Measurements from ENCODE around the gene VCP. TPM values are rescaled to one million over a fixed set of nuclear protein-coding genes. Genes with fewer than 3 reads are reported as not detected.
A peak's percentile ranks its signal among the peaks of the same experiment; 100 is the strongest.

VCP gene
- total and polyA plus RNA-seq, 9 of the 15 experiments (the other 6 are each of a cell fraction or from before 2014, with no cell fraction given) = 7.1 to 257 (median 199) TPM

DNA sequence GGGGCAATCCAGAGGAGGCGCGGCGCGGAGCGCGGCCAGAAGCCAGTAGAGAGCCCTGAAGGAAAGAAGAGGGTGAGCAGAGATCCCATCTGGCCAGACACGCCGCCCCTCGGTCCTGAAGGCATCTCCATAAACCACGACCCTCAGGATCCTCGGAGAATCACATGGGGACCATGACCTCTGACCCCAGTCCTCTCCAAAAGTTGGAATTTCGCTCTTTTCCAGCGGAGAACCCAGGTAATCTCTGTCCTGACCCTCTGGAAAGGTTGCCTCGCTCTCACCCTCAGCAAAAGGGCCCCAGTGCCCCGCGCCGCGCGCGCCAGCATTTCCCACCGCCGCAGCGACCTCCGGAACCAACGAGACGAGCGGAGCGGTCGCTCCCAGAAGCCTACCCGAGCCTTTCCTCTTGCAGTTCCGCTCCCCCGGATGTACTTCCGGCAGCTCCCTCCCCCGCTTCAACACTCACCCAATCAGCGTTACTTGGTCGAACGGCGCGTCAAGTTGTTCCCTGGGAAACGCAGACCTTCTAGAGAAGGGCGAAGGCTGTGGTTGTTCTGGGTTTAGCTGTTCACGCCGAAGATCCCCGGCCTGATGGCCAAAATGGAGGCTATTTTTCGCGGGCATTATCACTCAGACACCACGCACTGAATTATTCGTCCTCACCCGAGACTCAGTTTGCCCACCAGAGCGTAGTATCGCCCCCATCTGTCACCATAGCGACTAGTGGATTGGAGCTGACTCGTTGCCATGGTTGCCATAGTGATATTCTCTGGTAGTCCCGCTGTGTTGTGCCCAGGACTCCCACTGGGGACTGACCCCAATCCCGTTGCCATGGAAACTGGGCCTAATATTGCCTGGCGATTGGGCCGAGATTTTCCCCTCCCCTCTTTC is 30.6 kb upstream of the VCP start, which contains the start of gene STOML2 (continued):
- TF ChIP-seq, protein P1, sequence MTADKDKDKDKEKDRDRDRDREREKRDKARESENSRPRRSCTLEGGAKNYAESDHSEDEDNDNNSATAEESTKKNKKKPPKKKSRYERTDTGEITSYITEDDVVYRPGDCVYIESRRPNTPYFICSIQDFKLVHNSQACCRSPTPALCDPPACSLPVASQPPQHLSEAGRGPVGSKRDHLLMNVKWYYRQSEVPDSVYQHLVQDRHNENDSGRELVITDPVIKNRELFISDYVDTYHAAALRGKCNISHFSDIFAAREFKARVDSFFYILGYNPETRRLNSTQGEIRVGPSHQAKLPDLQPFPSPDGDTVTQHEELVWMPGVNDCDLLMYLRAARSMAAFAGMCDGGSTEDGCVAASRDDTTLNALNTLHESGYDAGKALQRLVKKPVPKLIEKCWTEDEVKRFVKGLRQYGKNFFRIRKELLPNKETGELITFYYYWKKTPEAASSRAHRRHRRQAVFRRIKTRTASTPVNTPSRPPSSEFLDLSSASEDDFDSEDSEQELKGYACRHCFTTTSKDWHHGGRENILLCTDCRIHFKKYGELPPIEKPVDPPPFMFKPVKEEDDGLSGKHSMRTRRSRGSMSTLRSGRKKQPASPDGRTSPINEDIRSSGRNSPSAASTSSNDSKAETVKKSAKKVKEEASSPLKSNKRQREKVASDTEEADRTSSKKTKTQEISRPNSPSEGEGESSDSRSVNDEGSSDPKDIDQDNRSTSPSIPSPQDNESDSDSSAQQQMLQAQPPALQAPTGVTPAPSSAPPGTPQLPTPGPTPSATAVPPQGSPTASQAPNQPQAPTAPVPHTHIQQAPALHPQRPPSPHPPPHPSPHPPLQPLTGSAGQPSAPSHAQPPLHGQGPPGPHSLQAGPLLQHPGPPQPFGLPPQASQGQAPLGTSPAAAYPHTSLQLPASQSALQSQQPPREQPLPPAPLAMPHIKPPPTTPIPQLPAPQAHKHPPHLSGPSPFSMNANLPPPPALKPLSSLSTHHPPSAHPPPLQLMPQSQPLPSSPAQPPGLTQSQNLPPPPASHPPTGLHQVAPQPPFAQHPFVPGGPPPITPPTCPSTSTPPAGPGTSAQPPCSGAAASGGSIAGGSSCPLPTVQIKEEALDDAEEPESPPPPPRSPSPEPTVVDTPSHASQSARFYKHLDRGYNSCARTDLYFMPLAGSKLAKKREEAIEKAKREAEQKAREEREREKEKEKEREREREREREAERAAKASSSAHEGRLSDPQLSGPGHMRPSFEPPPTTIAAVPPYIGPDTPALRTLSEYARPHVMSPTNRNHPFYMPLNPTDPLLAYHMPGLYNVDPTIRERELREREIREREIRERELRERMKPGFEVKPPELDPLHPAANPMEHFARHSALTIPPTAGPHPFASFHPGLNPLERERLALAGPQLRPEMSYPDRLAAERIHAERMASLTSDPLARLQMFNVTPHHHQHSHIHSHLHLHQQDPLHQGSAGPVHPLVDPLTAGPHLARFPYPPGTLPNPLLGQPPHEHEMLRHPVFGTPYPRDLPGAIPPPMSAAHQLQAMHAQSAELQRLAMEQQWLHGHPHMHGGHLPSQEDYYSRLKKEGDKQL (CRISPR knock-in tag; IDR thresholded peaks at IDR 0.05; ENCODE audit: borderline replicate concordance) = no peak
- peak; percentile 99 for TF ChIP-seq RFX1 (IDR thresholded peaks at IDR 0.05)
- TF ChIP-seq, protein P2, sequence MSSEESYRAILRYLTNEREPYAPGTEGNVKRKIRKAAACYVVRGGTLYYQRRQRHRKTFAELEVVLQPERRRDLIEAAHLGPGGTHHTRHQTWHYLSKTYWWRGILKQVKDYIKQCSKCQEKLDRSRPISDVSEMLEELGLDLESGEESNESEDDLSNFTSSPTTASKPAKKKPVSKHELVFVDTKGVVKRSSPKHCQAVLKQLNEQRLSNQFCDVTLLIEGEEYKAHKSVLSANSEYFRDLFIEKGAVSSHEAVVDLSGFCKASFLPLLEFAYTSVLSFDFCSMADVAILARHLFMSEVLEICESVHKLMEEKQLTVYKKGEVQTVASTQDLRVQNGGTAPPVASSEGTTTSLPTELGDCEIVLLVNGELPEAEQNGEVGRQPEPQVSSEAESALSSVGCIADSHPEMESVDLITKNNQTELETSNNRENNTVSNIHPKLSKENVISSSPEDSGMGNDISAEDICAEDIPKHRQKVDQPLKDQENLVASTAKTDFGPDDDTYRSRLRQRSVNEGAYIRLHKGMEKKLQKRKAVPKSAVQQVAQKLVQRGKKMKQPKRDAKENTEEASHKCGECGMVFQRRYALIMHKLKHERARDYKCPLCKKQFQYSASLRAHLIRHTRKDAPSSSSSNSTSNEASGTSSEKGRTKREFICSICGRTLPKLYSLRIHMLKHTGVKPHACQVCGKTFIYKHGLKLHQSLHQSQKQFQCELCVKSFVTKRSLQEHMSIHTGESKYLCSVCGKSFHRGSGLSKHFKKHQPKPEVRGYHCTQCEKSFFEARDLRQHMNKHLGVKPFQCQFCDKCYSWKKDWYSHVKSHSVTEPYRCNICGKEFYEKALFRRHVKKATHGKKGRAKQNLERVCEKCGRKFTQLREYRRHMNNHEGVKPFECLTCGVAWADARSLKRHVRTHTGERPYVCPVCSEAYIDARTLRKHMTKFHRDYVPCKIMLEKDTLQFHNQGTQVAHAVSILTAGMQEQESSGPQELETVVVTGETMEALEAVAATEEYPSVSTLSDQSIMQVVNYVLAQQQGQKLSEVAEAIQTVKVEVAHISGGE (CRISPR knock-in tag; IDR thresholded peaks at IDR 0.05) = peak; percentile 93 to 99 (median 98)
- no peak for TF ChIP-seq MCM2 (IDR thresholded peaks at IDR 0.05; ENCODE audit: low read depth)
- TF ChIP-seq ZC3H4 (CRISPR knock-in tag; IDR thresholded peaks at IDR 0.05; ENCODE audit: borderline replicate concordance) = no peak
- no peak for TF ChIP-seq ZNF778 (CRISPR knock-in tag; IDR thresholded peaks at IDR 0.05)
- TF ChIP-seq, protein P3, sequence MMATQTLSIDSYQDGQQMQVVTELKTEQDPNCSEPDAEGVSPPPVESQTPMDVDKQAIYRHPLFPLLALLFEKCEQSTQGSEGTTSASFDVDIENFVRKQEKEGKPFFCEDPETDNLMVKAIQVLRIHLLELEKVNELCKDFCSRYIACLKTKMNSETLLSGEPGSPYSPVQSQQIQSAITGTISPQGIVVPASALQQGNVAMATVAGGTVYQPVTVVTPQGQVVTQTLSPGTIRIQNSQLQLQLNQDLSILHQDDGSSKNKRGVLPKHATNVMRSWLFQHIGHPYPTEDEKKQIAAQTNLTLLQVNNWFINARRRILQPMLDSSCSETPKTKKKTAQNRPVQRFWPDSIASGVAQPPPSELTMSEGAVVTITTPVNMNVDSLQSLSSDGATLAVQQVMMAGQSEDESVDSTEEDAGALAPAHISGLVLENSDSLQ (IDR thresholded peaks at IDR 0.05) = peak; percentile 86
- peak; percentile 28; the same call in 1 of the 2 replicates for TF ChIP-seq MBD2 (IDR thresholded peaks at IDR 0.05; ENCODE audit: borderline replicate concordance, low read depth)
- TF ChIP-seq TAF15 (IDR thresholded peaks at IDR 0.05; ENCODE audit: low read depth, low read length) = no peak
- TF ChIP-seq, protein P4, sequence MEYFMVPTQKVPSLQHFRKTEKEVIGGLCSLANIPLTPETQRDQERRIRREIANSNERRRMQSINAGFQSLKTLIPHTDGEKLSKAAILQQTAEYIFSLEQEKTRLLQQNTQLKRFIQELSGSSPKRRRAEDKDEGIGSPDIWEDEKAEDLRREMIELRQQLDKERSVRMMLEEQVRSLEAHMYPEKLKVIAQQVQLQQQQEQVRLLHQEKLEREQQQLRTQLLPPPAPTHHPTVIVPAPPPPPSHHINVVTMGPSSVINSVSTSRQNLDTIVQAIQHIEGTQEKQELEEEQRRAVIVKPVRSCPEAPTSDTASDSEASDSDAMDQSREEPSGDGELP (CRISPR knock-in tag; IDR thresholded peaks at IDR 0.05; ENCODE audit: borderline replicate concordance) = peak; percentile 84

Measured in K562 (cell line).